ENCODE results near the gene PTPN2. TPM values are rescaled to one million over a fixed set of nuclear protein-coding genes. Genes with fewer than 3 reads are reported as not detected.

Gene PTPN2
- total RNA-seq, 2 donors from 2014 or later, result 22.7 to 34.2 TPM

- TF ChIP-seq, protein P1, sequence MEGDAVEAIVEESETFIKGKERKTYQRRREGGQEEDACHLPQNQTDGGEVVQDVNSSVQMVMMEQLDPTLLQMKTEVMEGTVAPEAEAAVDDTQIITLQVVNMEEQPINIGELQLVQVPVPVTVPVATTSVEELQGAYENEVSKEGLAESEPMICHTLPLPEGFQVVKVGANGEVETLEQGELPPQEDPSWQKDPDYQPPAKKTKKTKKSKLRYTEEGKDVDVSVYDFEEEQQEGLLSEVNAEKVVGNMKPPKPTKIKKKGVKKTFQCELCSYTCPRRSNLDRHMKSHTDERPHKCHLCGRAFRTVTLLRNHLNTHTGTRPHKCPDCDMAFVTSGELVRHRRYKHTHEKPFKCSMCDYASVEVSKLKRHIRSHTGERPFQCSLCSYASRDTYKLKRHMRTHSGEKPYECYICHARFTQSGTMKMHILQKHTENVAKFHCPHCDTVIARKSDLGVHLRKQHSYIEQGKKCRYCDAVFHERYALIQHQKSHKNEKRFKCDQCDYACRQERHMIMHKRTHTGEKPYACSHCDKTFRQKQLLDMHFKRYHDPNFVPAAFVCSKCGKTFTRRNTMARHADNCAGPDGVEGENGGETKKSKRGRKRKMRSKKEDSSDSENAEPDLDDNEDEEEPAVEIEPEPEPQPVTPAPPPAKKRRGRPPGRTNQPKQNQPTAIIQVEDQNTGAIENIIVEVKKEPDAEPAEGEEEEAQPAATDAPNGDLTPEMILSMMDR (IDR thresholded peaks at IDR 0.05), result no peak
- no peak for TF ChIP-seq POLR2A (IDR thresholded peaks at IDR 0.05)
- DNase-seq (no peak), ATAC-seq (no peak)
- Histone ChIP-seq H3K27ac (no peak overlapping the region), H3K27me3 (no peaks in the 10 kb centered on the region), H3K36me3 (replicated peaks in 1 of 2; ENCODE audit: insufficient read depth in 1 of 2, low read depth in 2 of 2) (no peaks in the 10 kb centered on the region), H3K4me1 (no peaks in the 10 kb centered on the region), H3K9me3 (no peaks in the 10 kb centered on the region), H3K4me3 (no peak overlapping the region)
- intact Hi-C loops (cut with DNase I), result loop anchor here (5.0 kb wide), 1 partner anchor 202 kb away; no protein-coding TSS in a partner anchor
- WGBS, 2 donors, result 66 to 72% methylated on average over 5 of the region's 5 CpGs
Observed at GRCh38 chr18:12929477-12930083, 45.5 kb upstream of the PTPN2 start.

DNA sequence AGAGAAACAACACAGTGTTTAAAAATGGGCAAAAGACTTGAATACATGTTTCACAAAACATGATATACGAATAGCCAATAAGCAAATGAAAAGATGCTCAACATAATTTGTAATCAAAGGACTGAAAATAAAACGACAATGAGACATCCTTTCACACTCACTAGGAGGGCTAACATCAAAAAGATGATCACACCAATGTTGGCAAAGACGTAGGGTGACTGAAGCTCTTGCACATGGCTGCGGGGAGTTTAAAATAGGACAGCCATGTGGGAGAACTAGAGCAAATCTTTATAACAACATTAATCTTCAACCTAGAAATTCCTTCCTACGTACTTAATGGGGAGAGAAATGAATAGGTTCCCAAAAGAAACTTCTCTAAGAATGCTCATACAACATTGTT lies 44.6 kb upstream of the PTPN2 start:
- TF ChIP-seq, protein P1 (IDR thresholded peaks at IDR 0.05), result no peak
- no peak overlapping the region for H3K27ac ChIP-seq
- H3K27me3 ChIP-seq, result no peaks in the 10 kb centered on the region
- intact Hi-C loops (cut with DNase I), result no loop called here
- H3K4me3 ChIP-seq, result no peak overlapping the region
- 64 to 68% methylated on average over 5 of the region's 5 CpGs for WGBS, 2 donors
- no peaks in the 10 kb centered on the region for H3K9me3 ChIP-seq
- ATAC-seq, result no peak
- no peaks in the 10 kb centered on the region for H3K36me3 ChIP-seq (replicated peaks in 1 of 2; ENCODE audit: insufficient read depth in 1 of 2, low read depth in 2 of 2)
- H3K4me1 ChIP-seq, result no peaks in the 10 kb centered on the region
- DNase-seq, result no peak

GRCh38 chr18:12928206-12928605 lies 44.2 kb upstream of the PTPN2 start:
- TF ChIP-seq POLR2A (IDR thresholded peaks at IDR 0.05), result no peak
- TF ChIP-seq, protein P1 (IDR thresholded peaks at IDR 0.05), result no peak
- ATAC-seq (no peak), DNase-seq (no peak)
- Histone ChIP-seq H3K9me3 (no peaks in the 10 kb centered on the region), H3K36me3 (replicated peaks in 1 of 2; ENCODE audit: insufficient read depth in 1 of 2, low read depth in 2 of 2) (no peaks in the 10 kb centered on the region), H3K27ac (no peak overlapping the region), H3K4me1 (no peaks in the 10 kb centered on the region), H3K27me3 (no peaks in the 10 kb centered on the region), H3K4me3 (no peak overlapping the region)
- 56 to 68% methylated on average over 4 of the region's 4 CpGs for WGBS, 2 donors
- intact Hi-C loops (cut with DNase I), result no loop called here

DNA sequence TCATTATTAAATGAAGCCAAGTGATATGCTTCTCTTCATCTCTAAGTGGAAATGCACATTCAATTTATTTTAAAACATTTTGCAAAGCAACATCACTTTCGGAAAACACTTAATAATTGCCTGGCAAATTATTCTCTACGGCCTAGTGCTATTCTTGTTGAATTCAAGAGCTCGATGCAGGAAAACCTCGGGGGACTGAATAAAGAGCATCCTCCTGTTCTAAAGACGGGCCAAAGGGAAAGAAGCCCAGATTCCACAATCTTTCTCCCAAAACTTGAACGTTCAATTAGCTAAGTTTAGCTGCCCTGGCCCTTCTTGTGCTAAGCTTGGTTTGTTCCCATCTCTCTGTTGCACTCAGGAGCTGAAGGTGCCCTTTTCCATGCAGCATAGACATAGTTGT lies 40.6 kb upstream of the PTPN2 start:
- no peaks in the 10 kb centered on the region for H3K9me3 ChIP-seq
- intact Hi-C loops (cut with DNase I), result no loop called here
- WGBS, 2 donors, result 71 to 76% methylated on average over 6 of the region's 6 CpGs
- no peak overlapping the region for H3K4me3 ChIP-seq
- DNase-seq (no peak), ATAC-seq (no peak)
- H3K36me3 ChIP-seq (replicated peaks in 1 of 2; ENCODE audit: insufficient read depth in 1 of 2, low read depth in 2 of 2), result no peaks in the 10 kb centered on the region
- no peaks in the 10 kb centered on the region for H3K4me1 ChIP-seq
- H3K27me3 ChIP-seq, result no peaks in the 10 kb centered on the region
- no peak for TF ChIP-seq POLR2A (IDR thresholded peaks at IDR 0.05)
- TF ChIP-seq, protein P1 (IDR thresholded peaks at IDR 0.05), result no peak
- no peak overlapping the region for H3K27ac ChIP-seq

GRCh38 chr18:12922266-12922665 lies 38.2 kb upstream of the PTPN2 start:
- Histone ChIP-seq H3K4me1 (no peaks in the 10 kb centered on the region), H3K27ac (no peak overlapping the region), H3K36me3 (replicated peaks in 1 of 2; ENCODE audit: insufficient read depth in 1 of 2, low read depth in 2 of 2) (no peaks in the 10 kb centered on the region), H3K27me3 (no peaks in the 10 kb centered on the region), H3K4me3 (no peak overlapping the region), H3K9me3 (no peaks in the 10 kb centered on the region)
- ATAC-seq (no peak), DNase-seq (no peak)
- intact Hi-C loops (cut with DNase I), result no loop called here
- 39 to 57% methylated on average over 1 of the region's 1 CpG for WGBS, 2 donors
- TF ChIP-seq, protein P1 (IDR thresholded peaks at IDR 0.05), result no peak
- TF ChIP-seq POLR2A (IDR thresholded peaks at IDR 0.05), result no peak
